Lower leg skin (tissue), 3 donors: ENCODE measurements around the gene ATP2A2.

Experiments used
- POLR2A ChIP-seq, 2 donors: fragments of 450-650 bp; IDR thresholded peaks; one replicate each; pipeline ENCODE4 v1.6.1; 2016 to 2017; ENCODE audit warnings: antibody characterized with exemption in 2 of 2, mild to moderate bottlenecking in 1 of 2, moderate library complexity in 1 of 2
- TF ChIP-seq, protein P1 (sequence below), 3 donors: fragments of 450-650 bp; IDR thresholded peaks; one replicate each; pipeline ENCODE4 v1.5.1; 2016; ENCODE audit warnings: antibody characterized with exemption in 3 of 3, mild to moderate bottlenecking in 3 of 3, moderate library complexity in 2 of 3

DNA sequence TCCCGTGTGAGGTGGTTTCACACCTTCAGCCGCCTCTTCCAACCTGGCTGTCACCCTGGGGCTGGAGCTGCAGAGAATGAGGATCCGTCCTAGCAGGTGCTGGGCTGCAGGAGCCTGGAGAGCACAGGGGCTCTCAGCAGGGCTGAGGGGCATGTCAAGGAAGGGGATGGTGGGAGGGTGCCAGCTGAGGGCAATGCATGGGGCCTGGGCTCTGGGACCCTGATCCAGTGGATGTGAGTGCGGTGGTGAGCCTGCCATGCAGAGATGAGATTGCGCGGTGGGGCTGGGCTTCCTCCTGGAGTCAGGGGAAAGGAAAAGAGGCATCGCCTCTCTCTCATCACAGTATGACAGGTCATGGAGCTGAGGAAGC is 91.0 kb downstream of the ATP2A2 start:
- TF ChIP-seq, protein P1, sequence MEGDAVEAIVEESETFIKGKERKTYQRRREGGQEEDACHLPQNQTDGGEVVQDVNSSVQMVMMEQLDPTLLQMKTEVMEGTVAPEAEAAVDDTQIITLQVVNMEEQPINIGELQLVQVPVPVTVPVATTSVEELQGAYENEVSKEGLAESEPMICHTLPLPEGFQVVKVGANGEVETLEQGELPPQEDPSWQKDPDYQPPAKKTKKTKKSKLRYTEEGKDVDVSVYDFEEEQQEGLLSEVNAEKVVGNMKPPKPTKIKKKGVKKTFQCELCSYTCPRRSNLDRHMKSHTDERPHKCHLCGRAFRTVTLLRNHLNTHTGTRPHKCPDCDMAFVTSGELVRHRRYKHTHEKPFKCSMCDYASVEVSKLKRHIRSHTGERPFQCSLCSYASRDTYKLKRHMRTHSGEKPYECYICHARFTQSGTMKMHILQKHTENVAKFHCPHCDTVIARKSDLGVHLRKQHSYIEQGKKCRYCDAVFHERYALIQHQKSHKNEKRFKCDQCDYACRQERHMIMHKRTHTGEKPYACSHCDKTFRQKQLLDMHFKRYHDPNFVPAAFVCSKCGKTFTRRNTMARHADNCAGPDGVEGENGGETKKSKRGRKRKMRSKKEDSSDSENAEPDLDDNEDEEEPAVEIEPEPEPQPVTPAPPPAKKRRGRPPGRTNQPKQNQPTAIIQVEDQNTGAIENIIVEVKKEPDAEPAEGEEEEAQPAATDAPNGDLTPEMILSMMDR (IDR thresholded peaks at IDR 0.05) = no peak
- no peak for TF ChIP-seq POLR2A (IDR thresholded peaks at IDR 0.05)
